NCI-H2029 treated with DMSO at 0.1 percent for 48 hours (cell line): ENCODE data around the gene ZRSR2.
"Not testable (repeated sequence)": the region's sequence is repeated elsewhere in the genome, so short reads cannot be mapped to it uniquely, and the experiment has no call there.

ENCODE experiments used
- DNase-seq: peaks from one replicate; lab custom pipeline; 2025; lab: John Stamatoyannopoulos, UW

ZRSR2 gene

GRCh38 chrX:15789979-15790768 lies at the start of gene ZRSR2:
TSS of gene ZRSR2 (plus strand) at chrX:15790484. CDS start at chrX:15790496, 12 bp downstream.
- no peak for DNase-seq

- no peak for DNase-seq
Observed at GRCh38 chrX:15744181-15744867, 46.0 kb upstream of the ZRSR2 start.

GRCh38 chrX:15745179-15745578 lies 45.1 kb upstream of the ZRSR2 start:
- DNase-seq = no peak

GRCh38 chrX:15746651-15747050 lies 43.6 kb upstream of the ZRSR2 start:
- DNase-seq = not testable (repeated sequence)

- DNase-seq = no peak
Observed at GRCh38 chrX:15747626-15748173, 42.6 kb upstream of the ZRSR2 start.

GRCh38 chrX:15748841-15749240 lies 41.4 kb upstream of the ZRSR2 start:
- no peak for DNase-seq

GRCh38 chrX:15749642-15750610 lies 40.4 kb upstream of the ZRSR2 start:
- no peak for DNase-seq

- no peak for DNase-seq
Observed at GRCh38 chrX:15750611-15751154, 39.6 kb upstream of the ZRSR2 start.

- no peak for DNase-seq
Observed at GRCh38 chrX:15751155-15751819, 39.0 kb upstream of the ZRSR2 start.

- DNase-seq = no peak
Observed at GRCh38 chrX:15755091-15755490, 35.2 kb upstream of the ZRSR2 start.

GRCh38 chrX:15758140-15758539 lies 32.1 kb upstream of the ZRSR2 start:
- no peak for DNase-seq

- DNase-seq = not testable (repeated sequence)
Observed at GRCh38 chrX:15759886-15760285, 30.4 kb upstream of the ZRSR2 start.

GRCh38 chrX:15761564-15762191 lies 28.6 kb upstream of the ZRSR2 start:
- DNase-seq = no peak

GRCh38 chrX:15769300-15769954 lies 20.9 kb upstream of the ZRSR2 start:
- no peak for DNase-seq

GRCh38 chrX:15781961-15782699 lies 8.2 kb upstream of the ZRSR2 start:
- DNase-seq = no peak

- no peak for DNase-seq
Observed at GRCh38 chrX:15785176-15785750, 5.0 kb upstream of the ZRSR2 start.

- no peak for DNase-seq
Observed at GRCh38 chrX:15786915-15787314, 3.4 kb upstream of the ZRSR2 start.

GRCh38 chrX:15790769-15791290 lies 546 bp downstream of the ZRSR2 start:
- no peak for DNase-seq

- no peak for DNase-seq
Observed at GRCh38 chrX:15797707-15798106, 7.4 kb downstream of the ZRSR2 start.
